A673 (cell line): ENCODE measurements around the gene OGDH. TPM values are rescaled to one million over a fixed set of nuclear protein-coding genes. Genes with fewer than 3 reads are reported as not detected.

ENCODE experiments used
- Bru-seq: library from RNA; stranded (reverse); fragments of 400-500 nt; gene quantifications from one replicate; lab custom pipeline; 2021; lab: Mats Ljungman, UMichigan
- BruChase-seq, 2 experiments: library from RNA; stranded (reverse); fragments of 400-500 nt; gene quantifications; one replicate each; lab custom pipeline; 2021; lab: Mats Ljungman, UMichigan
- BruUV-seq: library from RNA; stranded (reverse); fragments of 400-500 nt; replicated peaks from 2 replicates; lab custom pipeline; 2021; lab: Mats Ljungman, UMichigan
- CTCF ChIA-PET: fragments of 300-600 bp; sonication (Branson Sonifier 250); formaldehyde crosslinking; loops from one replicate; lab custom pipeline; 2022; ENCODE audit warnings: antibody characterized with exemption; lab: Charles Lee
- POLR2A ChIA-PET: fragments of 300-600 bp; sonication (Branson Sonifier 250); formaldehyde crosslinking; loops from one replicate; lab custom pipeline; 2022; ENCODE audit warnings: antibody characterized with exemption; ENCODE audit not compliant: low non-redundant PET; lab: Charles Lee
- DNase-seq: peaks from one replicate; pipeline ENCODE4 v3.0.0-alpha.2; 2015; ENCODE audit warnings: low spot score
- H3K27ac ChIP-seq: fragments of 200-600 bp; sonication (generic); 2 replicates; pipeline ENCODE4 v1.5.1; 2016; ENCODE audit warnings: mixed run types, low read depth, mild to moderate bottlenecking, mixed read lengths, antibody characterized with exemption, low read length; ENCODE audit not compliant: poor library complexity, severe bottlenecking
- H3K27me3 ChIP-seq: fragments of 200-600 bp; sonication (generic); replicated peaks from 2 replicates; pipeline ENCODE4 v1.6.1; 2017; ENCODE audit warnings: mixed run types, low read depth, mild to moderate bottlenecking, mixed read lengths, antibody characterized with exemption, low read length; ENCODE audit not compliant: insufficient read depth, poor library complexity
- H3K36me3 ChIP-seq: fragments of 200-600 bp; sonication (generic); 2 replicates; pipeline ENCODE4 v1.6.1; 2016; ENCODE audit warnings: mixed run types, mild to moderate bottlenecking, mixed read lengths, antibody characterized with exemption, low read length; ENCODE audit not compliant: insufficient read depth, poor library complexity, severe bottlenecking
- H3K4me1 ChIP-seq: fragments of 200-600 bp; sonication (generic); 2 replicates; pipeline ENCODE4 v1.6.1; 2017; ENCODE audit warnings: mixed run types, mild to moderate bottlenecking, mixed read lengths, antibody characterized with exemption, low read length; ENCODE audit not compliant: insufficient read depth, poor library complexity, severe bottlenecking
- H3K4me3 ChIP-seq: fragments of 200-600 bp; sonication (generic); 2 replicates; pipeline ENCODE4 v1.5.1; 2016; ENCODE audit warnings: low read depth, mixed run types, mild to moderate bottlenecking, mixed read lengths, low read length; ENCODE audit not compliant: poor library complexity, severe bottlenecking
- H3K9me3 ChIP-seq: fragments of 200-600 bp; sonication (generic); 2 replicates; pipeline ENCODE4 v1.6.1; 2016; ENCODE audit warnings: mixed run types, low read depth, mild to moderate bottlenecking, mixed read lengths, antibody characterized with exemption, low read length; ENCODE audit not compliant: poor library complexity, severe bottlenecking
- EZH2 ChIP-seq: fragments of 200-600 bp; sonication (generic); IDR thresholded peaks from 2 replicates; pipeline ENCODE4 v1.6.1; 2017; ENCODE audit warnings: borderline replicate concordance, low read depth, mild to moderate bottlenecking, mixed read lengths, antibody characterized with exemption, low read length; ENCODE audit not compliant: poor library complexity, severe bottlenecking
- intact Hi-C: fragments of 100-400 bp; cut with micrococcal nuclease; formaldehyde crosslinking; loops from one replicate; pipeline ENCODE4 v1.10.0; 2022; ENCODE audit not compliant: unreplicated experiment
- long read RNA-seq: library from polyadenylated mRNA; stranded (forward); transcript quantifications from one replicate; pipeline ENCODE4 v2.0.0, GENCODE V29; 2022
- total RNA-seq: library from RNA; stranded (reverse); gene quantifications from 2 replicates; pipeline ENCODE4 v1.2.3, GENCODE V29; 2021
- TF ChIP-seq, protein P1 (sequence below): fragments of 300-800, 200-600 bp; sonication (generic); conservative IDR thresholded peaks from 2 replicates; pipeline ENCODE4 v1.5.1; 2017; ENCODE audit warnings: low read depth, mild to moderate bottlenecking, antibody characterized with exemption, low read length, moderate library complexity, mixed read lengths

The OGDH gene
- 111 and 113 TPM in 2 replicates for total RNA-seq
- percentile 81 among the genes with signal in this experiment for Bru-seq, nascent RNA
- percentile 82 among the genes with signal in this experiment for BruChase-seq, experiment 1, labeled RNA remaining after a 2-hour chase
- percentile 87 among the genes with signal in this experiment for BruChase-seq, experiment 2, labeled RNA remaining after a 6-hour chase
- long read RNA-seq, full-length matches to known transcripts = 29 of 88 reads
- long read RNA-seq, partial matches to known transcripts = 45 of 88 reads
- long read RNA-seq, other reads (novel, unspliced or antisense) = 14 of 88 reads

DNA sequence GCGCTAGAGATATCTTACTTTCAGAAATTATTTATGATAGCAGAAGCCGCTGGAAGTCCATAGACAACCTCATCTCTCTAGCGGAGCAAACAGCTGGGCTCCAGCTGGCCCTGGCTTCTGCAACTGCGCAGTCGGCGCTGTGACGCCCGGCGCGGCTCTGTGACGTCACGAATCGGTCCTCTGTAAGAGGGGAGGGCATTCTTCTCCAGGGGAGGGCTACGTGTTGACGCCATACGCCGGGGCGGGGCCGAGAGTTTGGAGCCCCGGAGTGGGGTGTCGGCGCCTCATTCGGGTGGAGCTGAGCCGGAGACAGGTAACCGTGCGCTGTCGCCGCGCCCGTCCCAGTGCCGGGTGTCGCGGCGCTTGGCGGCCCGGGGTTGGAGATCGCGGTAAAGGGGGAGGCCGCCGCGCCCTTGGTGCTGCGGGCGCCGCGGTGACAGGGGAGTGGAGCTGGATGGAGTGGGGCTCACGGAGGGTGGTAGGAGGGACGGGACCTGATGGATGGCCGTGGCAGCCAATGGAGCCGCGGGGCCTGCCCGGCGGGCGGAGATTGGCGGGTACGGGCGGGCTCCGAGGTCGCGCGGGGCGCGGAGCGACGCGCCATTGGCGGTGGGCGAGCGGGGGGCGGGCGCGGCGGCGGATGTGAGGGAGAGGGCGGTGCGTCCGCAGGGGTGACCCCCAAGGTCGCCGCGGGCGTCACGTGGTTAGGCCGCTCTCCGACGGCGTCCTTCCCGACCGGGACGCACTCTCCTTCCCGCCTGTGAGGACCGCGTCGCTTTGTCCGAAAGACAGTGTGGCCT is at the start of gene OGDH:
Gene OGDH, plus strand, starts transcription at position 287 of the 800 bp plus-strand sequence. CDS start 17,717 bp downstream, outside the sequence.
- peak within 1 kb of the TSS; percentile 86 for H3K27ac ChIP-seq
- no peaks in the 10 kb centered on the region for H3K36me3 ChIP-seq
- peaks cover 6% of the 10 kb centered on the region for H3K4me1 ChIP-seq
- H3K27me3 ChIP-seq = no peaks in the 10 kb centered on the region
- H3K4me3 ChIP-seq = peak within 1 kb of the TSS; percentile 59
- H3K9me3 ChIP-seq = no peaks in the 10 kb centered on the region
- intact Hi-C loops = loop anchor here (1.0 to 5.0 kb wide), 3 partner anchors 24 to 191 kb away; partner anchors contain the start of genes PPIA, TMED4 and ZMIZ2
- ChIA-PET CTCF (interaction anchor here (0.6 kb wide), 1 partner anchor 393 kb away, joined by 6 read pairs; no protein-coding TSS in a partner anchor), POLR2A (interaction anchor here (0.5 to 0.7 kb wide), 3 partner anchors 10 to 390 kb away, joined by 3 to 7 read pairs (median 3); partner anchors contain the start of gene H2AZ2)
- no TSS peak for BruUV-seq
- DNase-seq = peak; percentile 99
- TF ChIP-seq, protein P1, sequence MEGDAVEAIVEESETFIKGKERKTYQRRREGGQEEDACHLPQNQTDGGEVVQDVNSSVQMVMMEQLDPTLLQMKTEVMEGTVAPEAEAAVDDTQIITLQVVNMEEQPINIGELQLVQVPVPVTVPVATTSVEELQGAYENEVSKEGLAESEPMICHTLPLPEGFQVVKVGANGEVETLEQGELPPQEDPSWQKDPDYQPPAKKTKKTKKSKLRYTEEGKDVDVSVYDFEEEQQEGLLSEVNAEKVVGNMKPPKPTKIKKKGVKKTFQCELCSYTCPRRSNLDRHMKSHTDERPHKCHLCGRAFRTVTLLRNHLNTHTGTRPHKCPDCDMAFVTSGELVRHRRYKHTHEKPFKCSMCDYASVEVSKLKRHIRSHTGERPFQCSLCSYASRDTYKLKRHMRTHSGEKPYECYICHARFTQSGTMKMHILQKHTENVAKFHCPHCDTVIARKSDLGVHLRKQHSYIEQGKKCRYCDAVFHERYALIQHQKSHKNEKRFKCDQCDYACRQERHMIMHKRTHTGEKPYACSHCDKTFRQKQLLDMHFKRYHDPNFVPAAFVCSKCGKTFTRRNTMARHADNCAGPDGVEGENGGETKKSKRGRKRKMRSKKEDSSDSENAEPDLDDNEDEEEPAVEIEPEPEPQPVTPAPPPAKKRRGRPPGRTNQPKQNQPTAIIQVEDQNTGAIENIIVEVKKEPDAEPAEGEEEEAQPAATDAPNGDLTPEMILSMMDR = no peak
- TF ChIP-seq EZH2 = no peak

DNA sequence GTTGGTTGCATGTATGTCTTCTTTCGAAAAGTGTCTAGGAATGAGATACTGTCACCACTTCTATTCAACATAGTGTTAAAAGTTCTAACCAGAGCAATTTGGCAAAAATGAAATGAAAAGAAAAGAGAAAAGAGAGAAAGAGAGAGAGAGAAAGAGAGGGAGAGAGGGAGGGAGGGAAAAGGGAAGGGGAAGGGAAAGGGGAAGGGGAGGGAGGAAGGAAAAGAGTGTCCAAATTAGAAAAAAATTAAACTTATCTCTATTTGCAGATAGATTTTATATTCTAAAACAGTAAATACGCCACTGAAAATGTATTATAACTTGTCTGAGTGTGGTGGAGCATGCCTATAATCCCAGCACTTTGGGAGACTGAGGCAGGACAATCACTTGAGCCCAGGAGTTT is 48.9 kb upstream of the OGDH start:
- Histone ChIP-seq H3K36me3 (no peaks in the 10 kb centered on the region), H3K4me3 (no peak overlapping the region), H3K27me3 (no peaks in the 10 kb centered on the region), H3K4me1 (no peaks in the 10 kb centered on the region), H3K27ac (no peak overlapping the region), H3K9me3 (no peaks in the 10 kb centered on the region)
- ChIA-PET CTCF (no interaction called here), POLR2A (no interaction called here)
- no peak for TF ChIP-seq EZH2
- TF ChIP-seq, protein P1 = no peak
- DNase-seq = no peak
- intact Hi-C loops = no loop called here
- no TSS peak for BruUV-seq

DNA sequence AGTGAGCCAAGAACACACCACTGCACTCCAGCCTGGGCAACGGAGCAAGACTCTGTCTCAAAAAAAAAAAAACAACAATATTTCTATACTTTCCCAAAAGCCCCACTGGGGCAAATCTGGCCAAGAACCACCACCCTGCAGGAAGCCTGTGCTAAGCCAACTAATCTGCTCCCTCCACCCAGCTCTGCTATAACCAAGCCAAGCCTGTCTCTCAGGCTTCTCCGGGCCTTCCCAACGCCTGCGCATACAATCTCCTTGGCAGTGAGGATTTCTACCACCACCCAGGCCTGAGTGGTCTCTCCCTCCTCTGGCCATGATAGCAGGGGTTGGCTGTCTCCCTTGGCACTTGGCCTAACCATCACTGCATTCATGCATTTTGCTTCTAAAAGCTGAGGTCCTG is 46.9 kb upstream of the OGDH start:
- TF ChIP-seq EZH2 = no peak
- TF ChIP-seq, protein P1 = no peak
- no peaks in the 10 kb centered on the region for H3K27me3 ChIP-seq
- H3K4me1 ChIP-seq = no peaks in the 10 kb centered on the region
- ChIA-PET CTCF (interaction anchor here (1.1 kb wide), 1 partner anchor 14 kb away, joined by 4 read pairs; the partner anchor contains the start of gene DDX56), POLR2A (no interaction called here)
- H3K27ac ChIP-seq = no peak overlapping the region
- H3K36me3 ChIP-seq = peaks cover 5% of the 10 kb centered on the region
- BruUV-seq = no TSS peak
- H3K4me3 ChIP-seq = no peak overlapping the region
- intact Hi-C loops = no loop called here
- H3K9me3 ChIP-seq = no peaks in the 10 kb centered on the region
- DNase-seq = no peak
